Stimulated activated CD4-positive, alpha-beta T cell treated with anti-CD3 and anti-CD28 coated beads, Interleukin-1b, Interleukin-23, amount 100 ng/mL, for 24 hours (primary cell): ENCODE results near the gene PARP15.
"Not testable (repeated sequence)": the region's sequence is repeated elsewhere in the genome, so short reads cannot be mapped to it uniquely, and the experiment has no call there.

Experiments used
- DNase-seq, 4 experiments: peaks; one replicate each; pipeline ENCODE4 v3.0.0-alpha.2; 2020; ENCODE audit warnings: low read depth in 4 of 4, low spot score in 1 of 4

PARP15 gene

DNA sequence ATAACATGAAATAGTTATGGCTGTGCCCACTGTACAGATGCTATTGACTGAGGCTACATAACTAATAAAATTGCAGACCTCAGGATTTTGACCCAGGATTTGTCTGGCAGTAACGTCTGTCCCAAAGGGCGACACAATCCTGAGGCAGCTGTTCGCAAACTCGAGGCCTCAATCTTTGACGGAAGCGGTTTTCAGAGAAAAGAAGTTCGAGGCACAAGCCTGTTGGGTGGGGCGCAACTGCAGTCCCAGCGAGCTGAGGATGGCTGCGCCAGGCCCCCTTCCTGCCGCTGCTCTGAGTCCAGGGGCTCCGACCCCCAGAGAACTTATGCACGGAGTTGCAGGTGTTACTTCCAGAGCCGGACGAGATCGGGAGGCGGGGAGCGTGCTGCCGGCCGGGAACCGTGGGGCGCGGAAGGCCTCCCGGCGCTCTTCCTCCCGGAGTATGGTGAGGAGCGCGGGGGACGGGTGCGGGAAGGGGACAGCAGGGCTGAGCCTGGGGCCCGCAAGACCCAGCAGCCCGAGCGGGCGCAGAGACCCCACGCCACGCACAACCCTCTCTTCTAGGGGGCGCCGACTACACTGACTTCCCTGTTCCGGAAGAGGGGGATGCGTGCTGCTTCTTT is at the start of gene PARP15:
PARP15 (plus strand) TSS at position 242 of the 623 bp plus-strand sequence; CDS start at position 260, 18 bp downstream.
- DNase-seq = no peak

DNA sequence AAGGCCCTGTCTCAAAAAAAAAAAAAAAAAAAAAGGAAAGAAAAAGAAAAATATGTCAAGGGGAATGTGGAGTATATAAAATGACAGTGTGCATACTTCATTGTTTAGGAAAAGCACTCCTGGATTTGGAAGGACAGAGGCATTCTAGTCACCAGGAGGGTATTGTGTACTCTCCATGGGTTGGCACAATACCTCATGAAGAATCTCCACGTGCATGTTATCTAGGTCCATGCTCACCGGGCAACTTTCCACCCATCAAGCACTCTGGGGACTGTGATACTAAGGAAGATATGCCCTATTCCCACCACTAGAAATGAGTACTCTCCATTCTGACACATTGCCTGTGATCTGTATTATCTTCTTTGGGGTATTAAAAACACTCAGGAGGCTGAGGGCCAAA is 47.3 kb upstream of the PARP15 start:
- DNase-seq = no peak

DNA sequence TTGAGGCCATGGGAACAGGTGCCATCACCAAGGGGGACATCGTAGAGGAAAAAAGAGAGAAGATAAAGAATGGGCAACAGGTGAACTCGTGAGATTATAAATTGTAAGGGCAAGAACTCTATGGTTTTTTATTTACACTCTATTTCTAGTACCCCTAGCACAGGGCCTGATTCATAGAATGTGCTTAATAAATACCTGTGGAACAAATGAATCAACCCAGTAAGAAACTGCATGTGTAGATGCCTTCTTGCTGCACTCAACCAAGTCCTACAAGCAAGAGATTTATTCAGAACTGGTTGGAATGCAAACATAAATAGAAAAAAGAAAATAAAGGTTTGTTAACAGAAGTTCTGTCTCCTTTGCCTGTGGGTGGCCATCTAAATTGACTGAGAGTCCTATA is 44.0 kb upstream of the PARP15 start:
- DNase-seq = no peak

GRCh38 chr3:122533931-122534334 is 43.5 kb upstream of the PARP15 start:
- DNase-seq = peak in 3 of 4 experiments; percentile 12 to 28 (median 21)

GRCh38 chr3:122535964-122536631 is 41.4 kb upstream of the PARP15 start:
- DNase-seq = no peak

DNA sequence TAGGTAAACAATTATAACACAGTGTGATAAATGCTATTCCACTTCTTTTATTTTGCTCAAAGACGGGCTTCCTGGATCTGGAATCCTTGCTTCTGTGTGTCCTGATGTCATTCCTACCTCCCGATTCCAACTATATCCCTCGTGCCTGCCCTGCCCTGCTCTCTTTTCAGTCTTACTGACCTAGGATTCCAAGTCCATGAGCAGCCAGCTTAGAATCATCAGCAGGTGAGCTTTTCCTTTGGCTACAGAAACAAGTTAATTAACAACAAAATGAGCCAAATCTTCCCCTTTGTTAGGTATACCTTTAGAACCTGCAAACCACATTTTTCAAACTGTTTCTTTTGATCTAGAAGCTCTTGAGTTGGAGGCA is 40.8 kb upstream of the PARP15 start:
- DNase-seq = no peak

DNA sequence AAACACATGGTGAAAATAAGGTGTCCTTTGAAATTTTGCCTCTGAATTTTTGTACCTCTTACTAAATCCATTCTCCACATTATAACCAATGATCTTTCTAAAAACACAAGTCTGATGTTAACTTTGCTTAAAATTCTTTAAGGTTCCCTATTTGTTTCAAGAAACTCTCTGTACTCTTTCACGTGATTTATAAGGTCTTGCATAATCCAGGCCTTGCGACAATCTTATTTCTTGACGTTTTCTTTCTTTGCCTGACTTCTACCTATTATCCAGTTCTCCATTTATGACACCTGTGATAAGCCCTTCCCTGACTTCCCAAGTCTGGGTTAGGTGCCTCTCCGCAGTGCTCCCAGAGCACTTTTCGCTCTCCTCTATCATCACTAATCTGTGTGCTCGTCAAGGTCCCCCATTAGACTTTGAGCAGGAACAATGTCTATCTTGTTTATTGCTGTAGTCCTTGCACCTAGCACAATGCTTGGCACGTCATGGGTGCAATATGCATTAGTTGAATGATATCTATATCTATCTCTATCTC is 38.4 kb upstream of the PARP15 start:
- no peak for DNase-seq

- DNase-seq = no peak
Observed at GRCh38 chr3:122546151-122546550, 31.3 kb upstream of the PARP15 start.

DNA sequence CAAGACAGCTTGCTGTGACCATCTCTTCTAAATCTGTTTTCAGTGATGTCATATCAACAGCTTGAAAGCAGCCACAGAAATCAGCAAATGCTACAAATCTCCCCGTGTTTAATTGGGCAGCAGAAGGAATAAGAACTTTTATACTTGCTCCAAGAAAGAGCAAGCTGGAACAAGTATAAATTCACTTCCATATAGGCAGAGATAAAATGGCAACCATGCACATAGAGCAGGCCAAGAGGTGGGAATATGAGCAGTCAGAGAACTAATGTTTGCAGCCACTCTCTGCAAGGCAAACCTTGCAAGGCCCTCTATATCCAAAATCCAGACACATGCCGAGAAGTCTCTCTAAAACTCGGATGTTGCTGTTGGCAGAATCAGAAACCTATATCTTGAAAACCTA is 29.4 kb upstream of the PARP15 start:
- no peak for DNase-seq

DNA sequence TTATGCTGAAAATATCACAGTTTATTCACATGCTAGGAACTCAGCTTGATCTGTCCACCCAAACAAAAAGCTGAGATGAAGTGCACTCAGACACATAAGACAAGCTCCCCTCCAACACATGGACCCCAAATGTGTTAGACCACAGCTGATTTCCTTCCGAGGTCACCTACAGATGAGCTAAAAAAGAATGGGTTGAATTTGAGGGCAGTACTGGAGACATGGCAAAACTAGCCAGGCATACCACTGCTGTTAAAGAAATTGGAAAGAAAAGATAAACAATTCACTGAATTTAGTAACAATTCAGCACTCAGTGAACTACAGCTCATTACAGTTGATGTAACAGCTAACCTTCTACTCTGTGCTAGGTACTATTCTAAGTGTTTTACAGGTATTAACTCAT is 28.8 kb upstream of the PARP15 start:
- DNase-seq = no peak

- DNase-seq = no peak
Observed at GRCh38 chr3:122553171-122553570, 24.3 kb upstream of the PARP15 start.

GRCh38 chr3:122555275-122556071 is 22.0 kb upstream of the PARP15 start:
- DNase-seq = no peak

- DNase-seq = no peak
Observed at GRCh38 chr3:122557356-122557755, 20.1 kb upstream of the PARP15 start.

- DNase-seq = no peak
Observed at GRCh38 chr3:122558605-122559004, 18.8 kb upstream of the PARP15 start.

DNA sequence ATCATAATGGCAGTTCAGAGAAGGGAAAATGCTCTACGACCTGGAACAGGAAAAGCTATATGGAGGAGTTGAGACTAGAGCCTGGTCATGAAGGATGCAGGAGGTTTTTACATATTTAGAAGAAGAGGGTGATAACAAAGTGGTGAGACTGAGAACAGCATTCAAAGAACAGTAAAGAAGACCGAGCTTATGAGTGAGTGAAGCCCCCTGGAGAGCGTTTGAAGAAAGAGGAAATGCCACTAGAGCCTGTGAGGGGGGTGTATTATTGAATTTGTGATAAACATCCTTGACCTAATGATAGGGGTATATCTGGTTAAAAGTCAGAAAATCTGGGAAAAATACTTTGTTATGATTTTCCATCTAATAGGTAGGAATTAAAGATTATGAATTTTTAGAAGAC is 17.5 kb upstream of the PARP15 start:
- no peak for DNase-seq

DNA sequence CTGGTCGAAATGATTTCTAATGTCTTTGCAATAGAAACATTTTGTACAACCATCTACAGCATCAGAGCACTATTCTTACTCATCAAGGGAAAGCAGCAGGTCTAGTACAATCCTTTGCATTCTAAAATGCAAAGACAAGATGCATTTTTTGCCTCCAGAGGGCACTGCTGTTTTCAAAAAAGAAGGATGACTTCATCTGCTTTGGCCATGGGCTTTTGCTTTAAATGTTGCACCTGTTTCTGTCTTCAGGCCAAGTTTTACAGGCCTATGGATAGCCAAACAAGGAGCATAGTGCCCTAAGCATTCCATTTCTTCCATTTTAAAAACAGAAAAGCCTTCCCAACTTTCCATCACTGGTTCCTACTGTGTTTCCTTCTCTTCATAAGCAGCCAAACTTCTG is 16.8 kb upstream of the PARP15 start:
- peak in 3 of 4 experiments; percentile 32 to 35 (median 32) for DNase-seq

DNA sequence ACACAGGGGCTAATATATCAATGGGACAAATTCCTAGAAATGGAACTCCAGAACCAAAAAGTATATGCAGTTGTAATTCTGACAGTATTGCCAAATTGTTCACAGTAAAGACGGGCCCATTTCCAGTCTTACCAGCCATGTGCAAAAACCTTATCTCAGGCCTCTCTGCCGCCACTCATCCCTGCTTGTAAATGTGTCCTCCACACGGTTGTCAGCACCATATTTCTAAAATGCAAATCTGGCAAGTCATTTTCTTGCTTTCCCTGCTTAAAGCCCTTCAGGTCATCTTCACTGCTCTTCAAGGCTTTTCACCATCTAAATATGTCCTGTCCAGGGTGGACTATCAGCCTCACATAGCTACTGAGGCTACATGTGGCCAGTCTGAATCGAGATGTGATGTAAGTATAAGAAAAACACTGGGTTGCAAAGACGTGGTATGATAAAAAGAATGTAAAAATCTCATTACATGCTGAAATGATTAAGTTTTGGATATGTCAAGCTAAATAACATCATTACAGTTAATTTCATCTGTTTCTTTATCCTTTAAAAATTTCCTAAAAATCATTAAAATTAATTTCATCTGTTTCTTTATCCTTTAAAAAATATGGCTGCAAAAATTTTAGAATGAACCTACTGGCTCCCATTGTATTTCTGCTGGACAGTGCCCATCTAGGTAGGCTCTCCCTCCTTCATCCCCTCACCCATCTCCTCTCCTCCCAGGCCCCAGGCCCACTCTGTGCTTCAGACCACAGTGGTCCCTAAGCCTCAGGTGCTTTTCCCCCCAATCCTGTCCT is 14.3 kb upstream of the PARP15 start:
- DNase-seq = no peak

GRCh38 chr3:122563717-122564025 is 13.8 kb upstream of the PARP15 start:
- no peak for DNase-seq

GRCh38 chr3:122564155-122564912 is 13.1 kb upstream of the PARP15 start, which contains the start of the genes DTX3L and PARP9:
DTX3L (plus strand) TSS chr3:122564338; CDS start chr3:122564427, 89 bp downstream.
PARP9 (minus strand) TSS chr3:122564300; CDS start chr3:122559620, 4,680 bp downstream.
- DNase-seq = peak; percentile 31 to 59 (median 54)

DNA sequence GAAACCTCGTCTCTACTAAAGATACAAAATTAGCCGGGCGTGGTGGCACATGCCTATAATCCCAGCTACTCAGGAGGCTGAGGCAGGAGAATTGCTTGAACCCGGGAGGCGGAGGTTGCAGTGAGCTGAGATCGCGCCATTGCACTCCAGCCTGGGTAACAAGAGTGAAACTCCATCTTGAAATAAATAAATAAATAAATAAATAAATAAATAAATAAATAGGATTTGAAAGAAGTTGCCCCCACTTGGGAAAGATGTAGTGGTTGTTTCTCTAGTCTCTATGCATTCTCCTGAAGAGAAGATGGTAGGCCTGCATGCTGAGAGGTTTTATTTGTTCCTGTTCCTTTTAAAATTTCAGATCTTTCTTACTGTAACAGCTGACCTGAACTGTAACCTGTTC is 9.3 kb upstream of the PARP15 start:
- DNase-seq = not testable (repeated sequence)
